HUES48 (cell line): Measurements from ENCODE around the gene CD300A.

Source experiments
- H3K27ac ChIP-seq: one replicate; pipeline ENCODE4 v1.7.0; 2013; ENCODE audit warnings: low read depth, low read length, inconsistent platforms
- H3K27me3 ChIP-seq: 2 replicates; pipeline ENCODE4 v1.6.1; 2013; ENCODE audit warnings: mild to moderate bottlenecking, low read length; ENCODE audit not compliant: control insufficient read depth, insufficient read depth
- H3K36me3 ChIP-seq: 2 replicates; pipeline ENCODE4 v1.6.1; 2013; ENCODE audit warnings: low read length; ENCODE audit not compliant: control insufficient read depth, insufficient read depth
- H3K4me1 ChIP-seq: 2 replicates; pipeline ENCODE4 v1.6.1; 2013; ENCODE audit warnings: mild to moderate bottlenecking, low read length; ENCODE audit not compliant: control insufficient read depth, insufficient read depth
- H3K4me3 ChIP-seq: 2 replicates; pipeline ENCODE4 v1.5.1; 2013; ENCODE audit warnings: mild to moderate bottlenecking, low read depth, low read length
- H3K9ac ChIP-seq: 2 replicates; pipeline ENCODE4 v1.6.1; 2013; ENCODE audit warnings: mild to moderate bottlenecking, low read depth, low read length, moderate library complexity
- H3K9me3 ChIP-seq: 2 replicates; pipeline ENCODE4 v1.6.1; 2013; ENCODE audit warnings: low read length; ENCODE audit not compliant: control insufficient read depth, insufficient read depth

CD300A gene

DNA sequence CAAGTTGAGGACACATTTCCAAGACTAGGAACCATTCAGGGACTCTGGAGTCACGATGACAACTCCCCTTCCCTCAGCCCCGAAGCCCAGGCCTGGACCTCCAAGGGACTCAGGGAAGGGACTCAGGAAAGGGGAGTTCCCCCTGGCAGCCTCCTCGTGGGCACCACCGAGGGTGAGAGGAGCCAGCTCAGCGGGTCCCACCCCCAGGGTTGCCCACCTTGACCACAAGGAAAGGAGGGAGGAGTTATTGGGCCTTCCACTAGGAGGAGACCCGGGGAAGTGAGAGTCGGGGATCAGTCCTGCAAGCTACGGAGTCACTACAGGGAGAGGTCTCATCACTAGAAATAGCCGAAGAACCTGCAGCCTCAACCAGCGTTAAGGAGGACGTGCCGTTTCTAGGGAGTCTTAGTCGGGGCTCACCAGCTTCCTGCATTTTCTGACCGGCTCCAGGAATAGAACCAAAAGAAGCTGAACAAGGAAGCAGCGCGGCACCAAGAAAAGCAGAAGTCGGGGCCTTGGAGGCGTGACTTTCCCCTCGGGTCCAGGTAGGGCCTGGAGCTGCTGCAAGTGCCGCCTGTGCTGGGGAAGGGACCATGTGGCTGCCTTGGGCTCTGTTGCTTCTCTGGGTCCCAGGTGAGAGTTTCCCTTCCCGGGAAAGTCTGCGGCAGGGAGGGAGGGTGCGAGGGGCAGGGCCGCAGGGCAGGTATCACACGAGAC is at the start of gene CD300A:
Gene CD300A, plus strand, starts transcription at position 524 of the 717 bp plus-strand sequence. Its CDS starts 70 bp downstream, at position 594.
- no peaks in the 10 kb centered on the region for H3K36me3 ChIP-seq
- peak within 1 kb of the TSS; percentile 50 for H3K4me3 ChIP-seq
- no peak within 1 kb of the TSS for H3K9ac ChIP-seq
- no peaks in the 10 kb centered on the region for H3K9me3 ChIP-seq
- no peak within 1 kb of the TSS for H3K27ac ChIP-seq
- H3K27me3 ChIP-seq = peaks cover 19% of the 10 kb centered on the region
- peaks cover 6% of the 10 kb centered on the region for H3K4me1 ChIP-seq

DNA sequence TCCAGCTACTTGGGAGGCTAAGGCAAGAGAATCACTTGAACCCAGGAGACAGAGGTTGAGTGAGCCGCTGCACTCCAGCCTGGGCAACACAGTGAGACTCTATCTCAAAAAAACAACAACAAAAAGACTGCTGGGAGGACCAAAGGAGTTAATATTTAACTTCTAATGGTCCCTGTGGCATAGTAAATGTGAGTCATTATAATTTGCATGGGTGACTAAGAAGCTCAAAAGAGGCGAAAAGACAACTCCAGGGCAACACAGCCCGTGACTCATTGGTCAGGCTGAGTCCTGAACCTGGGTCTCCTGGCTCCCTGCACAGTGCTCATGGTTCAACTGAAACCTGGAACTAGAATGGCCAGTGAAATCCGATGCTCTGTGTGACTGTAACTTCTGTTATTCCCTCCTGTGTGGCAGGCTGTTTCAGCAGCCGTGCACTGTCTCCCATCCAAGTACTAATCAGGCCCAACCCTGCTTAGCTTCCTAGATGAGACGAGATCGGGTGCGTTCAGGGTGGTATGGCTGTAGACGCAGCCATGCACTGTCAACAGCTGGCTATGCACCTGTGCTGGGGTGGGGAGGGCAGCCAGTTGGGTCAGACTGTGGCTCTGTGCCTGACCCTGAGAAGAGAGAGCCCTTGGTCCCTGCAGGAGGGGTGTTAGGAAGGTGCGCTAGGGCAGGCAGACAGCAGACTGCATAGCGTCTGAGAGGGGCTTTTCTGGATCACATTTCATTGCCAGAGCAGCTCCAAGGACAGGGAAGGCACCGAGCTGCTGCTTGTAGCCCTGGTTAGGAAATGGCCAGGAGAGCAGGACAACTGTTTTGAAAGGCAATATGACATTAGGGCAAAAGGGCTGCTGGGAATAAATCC is 49.0 kb upstream of the CD300A start:
- Histone ChIP-seq H3K4me3 (no peak overlapping the region), H3K4me1 (no peaks in the 10 kb centered on the region), H3K9ac (no peak overlapping the region), H3K27me3 (no peaks in the 10 kb centered on the region), H3K36me3 (no peaks in the 10 kb centered on the region), H3K27ac (no peak overlapping the region), H3K9me3 (no peaks in the 10 kb centered on the region)

DNA sequence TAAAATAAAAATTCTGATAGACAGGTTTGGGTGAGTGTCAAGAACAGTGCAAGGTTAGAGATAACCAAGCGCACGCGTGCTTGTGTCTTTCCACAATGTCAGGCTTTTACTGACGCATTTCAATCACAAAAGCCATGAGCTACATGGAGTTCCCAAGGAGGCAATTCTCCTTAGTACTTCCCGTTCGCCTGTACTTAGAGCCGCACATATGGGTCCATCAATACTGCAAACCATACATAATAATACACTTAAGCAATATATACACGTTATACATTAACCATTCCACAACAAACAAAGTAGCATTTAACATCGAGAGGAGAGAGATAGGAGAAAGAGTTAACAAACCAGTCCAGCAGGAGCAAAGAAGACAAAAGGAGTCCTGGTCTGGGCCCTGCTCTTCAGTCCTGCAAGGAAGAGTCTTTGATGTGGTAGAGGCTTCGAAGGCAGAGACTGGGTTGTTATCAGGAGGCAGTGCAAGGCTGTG is 46.5 kb upstream of the CD300A start:
- no peak overlapping the region for H3K4me3 ChIP-seq
- no peaks in the 10 kb centered on the region for H3K27me3 ChIP-seq
- H3K9ac ChIP-seq = no peak overlapping the region
- no peaks in the 10 kb centered on the region for H3K9me3 ChIP-seq
- H3K4me1 ChIP-seq = no peaks in the 10 kb centered on the region
- H3K36me3 ChIP-seq = no peaks in the 10 kb centered on the region
- no peak overlapping the region for H3K27ac ChIP-seq

DNA sequence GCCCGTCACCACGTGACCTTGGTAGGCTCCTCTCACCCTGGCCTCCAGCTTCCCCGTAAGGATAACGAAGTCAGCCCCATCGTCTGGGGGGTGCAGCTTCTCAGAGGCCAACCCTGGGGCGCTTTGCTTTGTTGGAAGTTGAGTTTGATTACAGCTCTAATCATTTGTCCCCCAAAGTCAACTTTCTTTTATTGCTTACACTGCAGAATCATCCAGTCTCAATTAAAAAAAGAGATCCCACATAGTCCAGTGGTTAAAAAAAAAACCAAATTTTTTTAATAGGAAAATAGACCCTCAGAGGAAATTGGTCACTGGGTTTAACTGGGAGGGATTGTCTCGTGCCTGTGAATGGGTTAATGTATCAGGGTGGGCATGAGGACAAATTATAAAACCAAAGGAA is 42.3 kb upstream of the CD300A start:
- Histone ChIP-seq H3K4me3 (no peak overlapping the region), H3K27me3 (peaks cover 4% of the 10 kb centered on the region; the same call in 1 of the 2 replicates), H3K9me3 (no peaks in the 10 kb centered on the region), H3K9ac (no peak overlapping the region), H3K4me1 (peaks cover 13% of the 10 kb centered on the region), H3K36me3 (no peaks in the 10 kb centered on the region), H3K27ac (no peak overlapping the region)

DNA sequence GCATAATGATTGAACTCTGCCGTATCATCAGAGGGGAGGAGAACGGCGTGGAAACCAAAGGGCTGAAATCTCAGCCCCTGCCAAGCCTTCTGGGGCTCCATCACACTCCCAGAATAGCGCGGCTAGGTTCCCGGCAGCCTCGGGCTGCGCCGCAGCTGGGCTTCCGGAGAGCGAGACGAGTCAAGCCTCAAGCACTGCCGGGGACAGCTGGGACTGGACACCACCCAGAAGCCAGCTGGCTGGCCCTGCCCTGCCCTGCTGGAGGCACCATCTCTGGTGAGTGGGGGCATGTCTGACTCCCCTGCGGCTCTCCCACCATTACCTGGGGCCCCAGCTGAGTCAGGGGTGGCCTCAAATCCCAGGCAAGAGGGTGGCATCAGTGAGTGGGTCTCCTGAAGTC is 41.8 kb upstream of the CD300A start:
- Histone ChIP-seq H3K27me3 (peaks cover 9% of the 10 kb centered on the region), H3K4me1 (peaks cover 17% of the 10 kb centered on the region), H3K27ac (no peak overlapping the region)

DNA sequence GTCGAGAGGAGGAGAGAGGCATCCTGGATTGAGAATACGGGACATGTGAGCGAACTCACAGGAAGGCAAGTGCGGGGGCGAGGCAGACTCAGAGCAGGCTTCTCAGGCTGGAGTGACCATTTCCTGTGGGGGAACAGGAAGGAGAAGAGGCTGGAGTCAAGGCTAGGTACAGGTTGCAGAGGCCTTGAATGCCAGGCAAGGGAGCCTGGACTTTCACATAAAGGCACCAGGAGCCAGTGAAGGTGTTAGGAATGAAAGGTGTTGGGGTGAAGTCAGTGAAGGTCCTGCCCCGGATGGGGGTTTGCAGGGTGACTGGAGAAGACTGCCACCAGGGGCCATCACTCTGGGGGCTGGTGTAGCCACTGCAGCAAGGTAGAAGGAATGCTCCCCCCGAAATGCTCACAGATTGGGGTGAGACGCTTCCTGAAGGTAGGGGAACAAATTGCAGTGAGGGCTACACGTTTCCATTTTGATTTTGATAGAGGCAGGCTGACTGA is 39.8 kb upstream of the CD300A start:
- Histone ChIP-seq H3K36me3 (no peaks in the 10 kb centered on the region), H3K9me3 (no peaks in the 10 kb centered on the region), H3K27ac (no peak overlapping the region), H3K4me1 (peaks cover 26% of the 10 kb centered on the region), H3K27me3 (peaks cover 27% of the 10 kb centered on the region), H3K4me3 (no peak overlapping the region), H3K9ac (no peak overlapping the region)

More for the DNA sequence above, 41.8 kb upstream of the CD300A start:
- Histone ChIP-seq H3K9ac (no peak overlapping the region), H3K36me3 (no peaks in the 10 kb centered on the region), H3K4me3 (no peak overlapping the region), H3K9me3 (no peaks in the 10 kb centered on the region)

DNA sequence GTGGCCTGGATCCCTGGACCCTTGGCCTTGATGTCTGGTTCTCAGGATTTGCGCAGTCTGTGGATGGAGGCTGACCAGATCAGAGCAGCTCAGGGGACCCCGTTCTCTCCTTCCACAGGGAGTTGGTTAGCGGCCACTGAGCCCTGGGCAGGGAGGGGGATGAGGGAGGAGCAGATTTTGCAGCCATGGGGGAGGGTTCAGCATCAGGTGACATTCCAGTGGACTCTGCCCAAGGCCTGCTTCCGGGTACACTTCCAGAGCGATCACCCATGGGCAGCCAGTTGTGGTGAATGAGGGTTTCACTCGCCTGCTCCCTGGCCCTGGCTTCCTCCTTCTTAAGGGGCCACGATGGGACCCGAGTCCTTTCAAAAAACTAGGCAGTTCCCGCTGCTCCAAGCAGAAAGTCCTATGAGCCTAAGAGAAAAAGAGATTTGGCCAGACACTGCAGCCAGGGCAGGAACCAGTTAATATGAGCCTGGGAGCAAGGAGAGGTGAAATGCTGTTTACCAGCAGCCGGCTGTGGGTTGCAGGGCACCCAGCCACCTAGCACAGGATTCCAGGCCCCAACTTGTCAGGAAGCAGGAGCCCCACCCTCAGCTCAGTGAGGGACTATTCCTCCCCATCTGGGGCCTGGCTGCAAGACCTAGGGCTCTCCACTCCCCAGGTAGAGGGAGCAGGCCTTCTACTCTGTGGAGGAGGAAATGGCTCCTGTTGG is 39.2 kb upstream of the CD300A start:
- no peak overlapping the region for H3K9ac ChIP-seq
- H3K27me3 ChIP-seq = peaks cover 28% of the 10 kb centered on the region
- H3K36me3 ChIP-seq = no peaks in the 10 kb centered on the region
- H3K4me1 ChIP-seq = peaks cover 26% of the 10 kb centered on the region
- H3K4me3 ChIP-seq = no peak overlapping the region
- H3K9me3 ChIP-seq = no peaks in the 10 kb centered on the region
- no peak overlapping the region for H3K27ac ChIP-seq

DNA sequence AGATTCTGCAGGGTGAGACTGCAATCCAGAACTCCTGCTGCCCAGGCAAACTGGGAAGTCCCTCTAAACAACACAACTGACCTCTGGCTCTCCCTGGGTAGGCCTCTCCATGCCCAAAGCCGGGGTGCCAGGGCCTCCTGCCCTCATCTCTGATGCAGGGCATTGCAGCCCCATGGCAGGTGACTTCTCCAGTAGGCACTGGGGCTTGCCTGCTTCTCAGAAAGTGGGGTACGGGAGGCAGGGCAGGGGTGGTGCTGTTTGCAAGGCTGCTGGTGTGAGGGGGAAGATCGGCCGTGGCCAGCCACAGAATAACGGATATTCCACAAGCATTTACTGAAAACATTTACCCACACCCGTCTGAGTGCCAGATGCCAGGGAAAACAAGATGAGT is 38.7 kb upstream of the CD300A start:
- Histone ChIP-seq H3K9ac (no peak overlapping the region), H3K4me3 (no peak overlapping the region), H3K4me1 (peaks cover 26% of the 10 kb centered on the region), H3K27ac (no peak overlapping the region), H3K36me3 (no peaks in the 10 kb centered on the region), H3K9me3 (no peaks in the 10 kb centered on the region), H3K27me3 (peaks cover 31% of the 10 kb centered on the region)

DNA sequence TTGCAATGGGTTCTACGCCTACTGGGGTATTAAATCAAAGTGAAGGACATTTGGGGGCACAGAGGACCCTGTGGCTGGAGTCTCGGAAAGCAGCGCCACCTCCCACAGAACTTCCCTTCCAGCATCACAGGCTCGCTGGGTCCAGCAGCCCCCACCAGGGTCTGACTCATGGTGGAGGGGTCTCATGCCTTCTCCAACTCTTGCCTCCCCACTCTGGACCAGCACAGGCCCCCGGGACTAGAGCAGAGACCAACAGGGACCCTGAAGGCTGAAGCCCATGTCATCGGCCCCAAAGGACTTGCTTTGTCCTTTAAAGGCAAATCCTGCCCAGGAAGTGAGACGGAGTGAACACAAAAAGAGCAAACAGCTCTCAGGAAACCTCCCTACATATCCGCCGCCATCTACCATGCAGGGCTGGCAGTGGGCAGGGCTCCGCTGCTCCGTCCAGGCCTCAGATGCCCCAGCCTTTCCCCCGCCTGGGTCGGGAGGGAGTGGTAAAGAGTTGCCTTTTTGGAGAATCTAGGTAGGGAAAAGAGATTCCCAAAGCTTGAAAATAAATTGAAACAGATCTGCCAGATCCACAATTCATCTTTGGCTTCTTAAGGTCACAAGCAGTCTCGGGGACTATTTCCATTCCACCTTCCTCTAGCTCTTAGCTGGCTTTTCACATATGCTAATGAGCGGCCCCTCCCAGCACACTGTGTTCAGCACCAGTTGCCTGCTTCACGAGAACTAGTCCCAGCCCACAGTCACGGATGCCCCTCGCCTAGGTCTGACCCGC is 36.6 kb upstream of the CD300A start:
- no peaks in the 10 kb centered on the region for H3K9me3 ChIP-seq
- peak overlapping the region; percentile 81 for H3K27ac ChIP-seq
- H3K27me3 ChIP-seq = peaks cover 45% of the 10 kb centered on the region
- peaks cover 36% of the 10 kb centered on the region for H3K4me1 ChIP-seq
- no peaks in the 10 kb centered on the region for H3K36me3 ChIP-seq
- H3K9ac ChIP-seq = peak overlapping the region; percentile 34; the same call in 1 of the 2 replicates
- H3K4me3 ChIP-seq = peak overlapping the region; percentile 65

DNA sequence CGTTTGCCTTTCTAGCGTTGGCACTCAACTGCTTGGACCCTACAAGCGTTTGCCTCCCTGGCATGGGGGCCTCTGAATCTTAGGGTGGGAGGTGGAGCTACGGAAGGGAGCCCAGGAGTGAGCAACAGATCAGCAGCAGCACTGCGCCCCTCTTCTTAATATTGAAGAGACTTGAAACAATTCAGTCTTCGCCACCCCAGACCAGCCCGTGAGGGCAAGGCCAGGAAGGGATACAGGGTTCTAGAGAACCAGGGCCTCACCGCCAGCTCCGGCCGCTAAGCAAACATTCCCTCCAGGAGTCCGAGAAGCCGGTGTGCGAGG is 36.1 kb upstream of the CD300A start:
- H3K4me3 ChIP-seq = peak overlapping the region; percentile 65

More for the DNA sequence above, 36.1 kb upstream of the CD300A start:
- Histone ChIP-seq H3K4me1 (peaks cover 36% of the 10 kb centered on the region), H3K27me3 (peaks cover 48% of the 10 kb centered on the region), H3K36me3 (no peaks in the 10 kb centered on the region), H3K9ac (peak overlapping the region; percentile 34; the same call in 1 of the 2 replicates), H3K9me3 (no peaks in the 10 kb centered on the region), H3K27ac (peak overlapping the region; percentile 81)
